ENCODE results near the gene NLRC5. TPM values are rescaled to one million over a fixed set of nuclear protein-coding genes. Genes with fewer than 3 reads are reported as not detected.
A peak's percentile ranks its signal among the peaks of the same experiment; 100 is the strongest.

The NLRC5 gene
- total RNA-seq, 2 donors from 2014 or later: 8.3 to 23.4 TPM

- no peaks in the 10 kb centered on the region for H3K4me1 ChIP-seq
- TF ChIP-seq, protein P1, sequence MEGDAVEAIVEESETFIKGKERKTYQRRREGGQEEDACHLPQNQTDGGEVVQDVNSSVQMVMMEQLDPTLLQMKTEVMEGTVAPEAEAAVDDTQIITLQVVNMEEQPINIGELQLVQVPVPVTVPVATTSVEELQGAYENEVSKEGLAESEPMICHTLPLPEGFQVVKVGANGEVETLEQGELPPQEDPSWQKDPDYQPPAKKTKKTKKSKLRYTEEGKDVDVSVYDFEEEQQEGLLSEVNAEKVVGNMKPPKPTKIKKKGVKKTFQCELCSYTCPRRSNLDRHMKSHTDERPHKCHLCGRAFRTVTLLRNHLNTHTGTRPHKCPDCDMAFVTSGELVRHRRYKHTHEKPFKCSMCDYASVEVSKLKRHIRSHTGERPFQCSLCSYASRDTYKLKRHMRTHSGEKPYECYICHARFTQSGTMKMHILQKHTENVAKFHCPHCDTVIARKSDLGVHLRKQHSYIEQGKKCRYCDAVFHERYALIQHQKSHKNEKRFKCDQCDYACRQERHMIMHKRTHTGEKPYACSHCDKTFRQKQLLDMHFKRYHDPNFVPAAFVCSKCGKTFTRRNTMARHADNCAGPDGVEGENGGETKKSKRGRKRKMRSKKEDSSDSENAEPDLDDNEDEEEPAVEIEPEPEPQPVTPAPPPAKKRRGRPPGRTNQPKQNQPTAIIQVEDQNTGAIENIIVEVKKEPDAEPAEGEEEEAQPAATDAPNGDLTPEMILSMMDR (IDR thresholded peaks at IDR 0.05): no peak
- no peak for TF ChIP-seq POLR2A (IDR thresholded peaks at IDR 0.05)
- intact Hi-C loops (cut with DNase I): no loop called here
These were observed 7.9 kb downstream of the NLRC5 start for GRCh38 chr16:56997264-56997663.

DNA sequence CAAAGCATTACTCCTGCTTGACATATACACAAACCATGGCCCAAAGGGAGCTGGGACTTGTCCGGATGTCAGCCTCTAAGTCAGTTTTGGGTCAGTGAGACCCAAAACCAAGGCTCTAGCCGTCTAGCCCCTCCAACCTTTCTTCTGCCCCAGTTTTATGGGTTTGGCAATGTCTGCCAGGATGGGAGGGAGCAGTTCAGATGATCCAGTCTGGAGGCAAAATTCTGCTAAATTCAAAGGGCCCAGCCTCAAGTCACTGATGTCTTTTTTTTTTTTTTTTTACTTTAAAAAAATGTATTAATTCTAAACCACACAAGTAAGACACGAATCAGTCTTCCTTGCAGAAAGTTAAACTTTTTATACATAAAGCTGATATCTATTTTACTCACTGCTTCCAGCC, 8.6 kb downstream of the NLRC5 start:
- no peak for DNase-seq
- Histone ChIP-seq H3K4me3 (no peak overlapping the region), H3K4me1 (no peaks in the 10 kb centered on the region), H3K27me3 (no peaks in the 10 kb centered on the region), H3K36me3 (replicated peaks in 1 of 2; ENCODE audit: insufficient read depth in 1 of 2, low read depth in 2 of 2) (no peaks in the 10 kb centered on the region), H3K9me3 (no peaks in the 10 kb centered on the region), H3K27ac (no peak overlapping the region)
- no peak for ATAC-seq
- 73 to 78% methylated on average over 3 of the region's 3 CpGs for WGBS, 2 donors
- intact Hi-C loops (cut with DNase I): no loop called here
- no peak for TF ChIP-seq POLR2A (IDR thresholded peaks at IDR 0.05)
- TF ChIP-seq, protein P1 (IDR thresholded peaks at IDR 0.05): no peak

More at GRCh38 chr16:56997264-56997663, 7.9 kb downstream of the NLRC5 start:
- Histone ChIP-seq H3K27ac (no peak overlapping the region), H3K27me3 (no peaks in the 10 kb centered on the region), H3K9me3 (no peaks in the 10 kb centered on the region), H3K36me3 (replicated peaks in 1 of 2; ENCODE audit: insufficient read depth in 1 of 2, low read depth in 2 of 2) (no peaks in the 10 kb centered on the region), H3K4me3 (no peak overlapping the region)
- DNase-seq (no peak), ATAC-seq (no peak)
- 84 to 89% methylated on average over 5 of the region's 5 CpGs for WGBS, 2 donors

DNA sequence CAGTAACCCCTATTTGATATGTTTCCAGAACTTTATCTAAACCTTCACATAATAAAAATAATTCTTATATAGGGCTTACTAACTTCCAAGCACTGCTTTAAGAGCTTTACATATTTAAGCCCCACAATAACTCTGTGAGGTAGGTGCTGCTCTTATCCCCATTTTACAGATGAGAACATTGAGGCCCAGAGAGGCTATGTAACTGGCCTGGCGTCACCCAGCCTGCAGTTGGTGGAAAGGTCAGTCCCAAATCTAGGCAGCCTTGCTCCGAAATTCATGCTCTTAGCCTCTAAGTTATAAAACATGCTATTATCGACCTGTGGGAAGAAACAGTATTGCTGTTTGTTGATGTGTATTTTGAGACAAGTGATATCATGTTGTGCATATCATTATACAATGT, 9.0 kb downstream of the NLRC5 start:
- intact Hi-C loops (cut with DNase I): no loop called here
- Histone ChIP-seq H3K4me3 (no peak overlapping the region), H3K36me3 (replicated peaks in 1 of 2; ENCODE audit: insufficient read depth in 1 of 2, low read depth in 2 of 2) (no peaks in the 10 kb centered on the region), H3K27me3 (no peaks in the 10 kb centered on the region), H3K4me1 (no peaks in the 10 kb centered on the region), H3K27ac (no peak overlapping the region), H3K9me3 (no peaks in the 10 kb centered on the region)
- TF ChIP-seq, protein P1 (IDR thresholded peaks at IDR 0.05): no peak
- no peak for TF ChIP-seq POLR2A (IDR thresholded peaks at IDR 0.05)
- ATAC-seq (no peak), DNase-seq (no peak)
- 70 to 85% methylated on average over 3 of the region's 3 CpGs for WGBS, 2 donors

GRCh38 chr16:56998861-56999260, 9.5 kb downstream of the NLRC5 start:
- WGBS, 2 donors: 89 to 92% methylated on average over 6 of the region's 6 CpGs
- Histone ChIP-seq H3K9me3 (no peaks in the 10 kb centered on the region), H3K27me3 (no peaks in the 10 kb centered on the region), H3K27ac (no peak overlapping the region), H3K4me3 (no peak overlapping the region), H3K4me1 (no peaks in the 10 kb centered on the region), H3K36me3 (replicated peaks in 1 of 2; ENCODE audit: insufficient read depth in 1 of 2, low read depth in 2 of 2) (no peaks in the 10 kb centered on the region)
- ATAC-seq: no peak
- no peak for DNase-seq
- TF ChIP-seq, protein P1 (IDR thresholded peaks at IDR 0.05): no peak
- TF ChIP-seq POLR2A (IDR thresholded peaks at IDR 0.05): no peak
- intact Hi-C loops (cut with DNase I): no loop called here

- no peak overlapping the region for H3K4me3 ChIP-seq
- H3K27me3 ChIP-seq: no peaks in the 10 kb centered on the region
- no peak for TF ChIP-seq POLR2A (IDR thresholded peaks at IDR 0.05)
- TF ChIP-seq, protein P1 (IDR thresholded peaks at IDR 0.05): no peak
- ATAC-seq (no peak), DNase-seq (no peak)
- WGBS, 2 donors: 54 to 90% methylated on average over 3 to 10 of the region's 11 CpGs
- no peaks in the 10 kb centered on the region for H3K4me1 ChIP-seq
- H3K36me3 ChIP-seq (replicated peaks in 1 of 2; ENCODE audit: insufficient read depth in 1 of 2, low read depth in 2 of 2): no peaks in the 10 kb centered on the region
- H3K9me3 ChIP-seq: no peaks in the 10 kb centered on the region
- H3K27ac ChIP-seq: peak overlapping the region in 2 of 4 donors; percentile 19 to 33
- intact Hi-C loops (cut with DNase I): no loop called here
These were observed 10.3 kb downstream of the NLRC5 start for GRCh38 chr16:56999409-57000270.

Data from body of pancreas (tissue), 4 donors.